Body of pancreas (tissue), 4 donors: ENCODE measurements around the gene SALL4.

Source experiments
- CTCF ChIP-seq, 7 experiments: fragments of 450-650 bp in 4 of 7; fragments of 200-600 bp in 3 of 7; sonication (generic) in 3 of 7; IDR thresholded peaks; one replicate each; pipeline ENCODE4 v1.5.1; 2016 to 2019; ENCODE audit warnings: antibody characterized with exemption in 7 of 7
- POLR2A ChIP-seq, 3 donors: fragments of 450-650 bp; IDR thresholded peaks; one replicate each; pipeline ENCODE4 v1.6.1; 2016; ENCODE audit warnings: antibody characterized with exemption in 3 of 3, mild to moderate bottlenecking in 2 of 3

- no peak for TF ChIP-seq CTCF (IDR thresholded peaks at IDR 0.05)
- TF ChIP-seq POLR2A (IDR thresholded peaks at IDR 0.05): no peak
Observed at GRCh38 chr20:51818479-51819008, 16.2 kb upstream of the SALL4 start.
